GM12878 (cell line): ENCODE measurements around the gene SOST. TPM values are rescaled to one million over a fixed set of nuclear protein-coding genes. Genes with fewer than 3 reads are reported as not detected.

Experiments used
- BCLAF1 ChIP-seq: fragments of 450-650 bp; IDR thresholded peaks from 2 replicates; pipeline ENCODE4 v1.6.1; 2017; ENCODE audit warnings: antibody characterized with exemption, mild to moderate bottlenecking, moderate library complexity
- E2F8 ChIP-seq: fragments of 450-650 bp; IDR thresholded peaks from 2 replicates; pipeline ENCODE4 v1.6.1; 2018; ENCODE audit warnings: mild to moderate bottlenecking, low read depth, moderate library complexity; ENCODE audit not compliant: partially characterized antibody
- EGR1 ChIP-seq, 2 experiments: IDR thresholded peaks; 1 replicate in 1 of 2; 2 replicates in 1 of 2; pipeline ENCODE4 v1.6.1; 2011 to 2012; ENCODE audit warnings: low read depth in 2 of 2, low read length in 2 of 2, borderline replicate concordance in 1 of 2, mild to moderate bottlenecking in 1 of 2, moderate library complexity in 1 of 2
- GABPA ChIP-seq: IDR thresholded peaks from 2 replicates; pipeline ENCODE4 v1.6.1; 2014; ENCODE audit warnings: antibody characterized with exemption, low read depth, mild to moderate bottlenecking, inconsistent platforms
- GATAD2B ChIP-seq: fragments of 450-650 bp; conservative IDR thresholded peaks from 2 replicates; pipeline ENCODE4 v1.6.1; 2017; ENCODE audit warnings: low read depth, mild to moderate bottlenecking, moderate library complexity
- IKZF2 ChIP-seq, 2 experiments: fragments of 450-650 bp; IDR thresholded peaks; 2 replicates each; pipeline ENCODE4 v1.6.1; 2017; ENCODE audit warnings: mild to moderate bottlenecking in 2 of 2, moderate library complexity in 2 of 2
- JUND ChIP-seq: IDR thresholded peaks from 2 replicates; pipeline ENCODE4 v1.6.1; 2012; ENCODE audit warnings: low read depth, mild to moderate bottlenecking, low read length, improper control_type of control experiment, moderate library complexity
- MTA2 ChIP-seq: fragments of 450-650 bp; IDR thresholded peaks from 2 replicates; pipeline ENCODE4 v1.6.1; 2016; ENCODE audit warnings: low read depth, mild to moderate bottlenecking, moderate library complexity
- PAX8 ChIP-seq: fragments of 450-650 bp; IDR thresholded peaks from 2 replicates; pipeline ENCODE4 v1.6.1; 2017; ENCODE audit warnings: mild to moderate bottlenecking, moderate library complexity
- PKNOX1 ChIP-seq: fragments of 450-650 bp; IDR thresholded peaks from 2 replicates; pipeline ENCODE4 v1.6.1; 2016; ENCODE audit warnings: mild to moderate bottlenecking
- RELB ChIP-seq: fragments of 450-650 bp; IDR thresholded peaks from 2 replicates; pipeline ENCODE4 v1.6.1; 2017; ENCODE audit warnings: low read depth, mild to moderate bottlenecking, moderate library complexity
- SMAD1 ChIP-seq: fragments of 450-650 bp; IDR thresholded peaks from 2 replicates; pipeline ENCODE4 v1.6.1; 2018; ENCODE audit warnings: mild to moderate bottlenecking, low read depth; ENCODE audit not compliant: partially characterized antibody
- SMARCA5 ChIP-seq: fragments of 450-650 bp; IDR thresholded peaks from 2 replicates; pipeline ENCODE4 v1.6.1; 2017; ENCODE audit warnings: mild to moderate bottlenecking
- SP1 ChIP-seq: IDR thresholded peaks from one replicate; pipeline ENCODE4 v1.6.1; 2011; ENCODE audit warnings: low read depth, low read length
- TAF1 ChIP-seq: IDR thresholded peaks from 2 replicates; pipeline ENCODE4 v1.6.1; 2011; ENCODE audit warnings: mild to moderate bottlenecking, low read depth, low read length, borderline replicate concordance
- ZBTB40 ChIP-seq: fragments of 450-650 bp; IDR thresholded peaks from 2 replicates; pipeline ENCODE4 v1.6.1; 2016; ENCODE audit warnings: mild to moderate bottlenecking, moderate library complexity, borderline replicate concordance
- ZNF384 ChIP-seq: IDR thresholded peaks from 2 replicates; pipeline ENCODE4 v1.6.1; 2012; ENCODE audit warnings: low read depth, mild to moderate bottlenecking, low read length, improper control_type of control experiment, borderline replicate concordance
- polyA plus RNA-seq, 11 experiments: library from polyadenylated mRNA; depleted of rRNA in 4 of 11; unstranded in 6 of 11; stranded (reverse) in 5 of 11; fragments of >200 nt; fragmentation: Nextera tagmentation in 4 of 11; fragmentation: Illumina TruSeq in 1 of 11; extraction: Ambion mirVana in 4 of 11; extraction: Trizol in 1 of 11; gene quantifications; 1 replicate in 1 of 11; 2 replicates in 10 of 11; pipeline versions ENCODE4 v1.2.1 to v1.2.3, GENCODE V29; 2011 to 2016; ENCODE audit warnings: inconsistent platforms in 2 of 11, missing spikeins in 2 of 11, low read depth in 1 of 11
- total RNA-seq, 4 experiments: library from RNA; depleted of rRNA in 3 of 4; stranded (reverse); fragments of >200 nt in 3 of 4; fragmentation: Illumina TruSeq in 1 of 4; extraction: Trizol in 1 of 4; gene quantifications; 2 replicates each; pipeline versions ENCODE4 v1.2.1 to v1.2.3, GENCODE V29; 2013 to 2021

The SOST gene
- total and polyA plus RNA-seq, 10 of the 15 experiments (the other 5 are each of a cell fraction or from before 2014, with no cell fraction given), result not detected

- no peak for TF ChIP-seq PAX8
- no peak for TF ChIP-seq SP1
- no peak for TF ChIP-seq RELB
- TF ChIP-seq EGR1 (IDR thresholded peaks at IDR 0.05; ENCODE audit: borderline replicate concordance in 1 of 2, low read depth in 2 of 2, low read length in 2 of 2), result no peak
- TF ChIP-seq MTA2, result peak; percentile 90
- no peak for TF ChIP-seq E2F8
- TF ChIP-seq GABPA, result no peak
- TF ChIP-seq ZBTB40, result peak; percentile 78
- TF ChIP-seq GATAD2B, result no peak
- peak; percentile 44; the same call in 1 of the 2 replicates for TF ChIP-seq PKNOX1
- peak; percentile 50 to 56; a peak in 2 of 4 replicates for TF ChIP-seq IKZF2 (IDR thresholded peaks at IDR 0.05)
- no peak for TF ChIP-seq SMAD1
- TF ChIP-seq TAF1, result no peak
- TF ChIP-seq BCLAF1, result no peak
- TF ChIP-seq JUND, result peak; percentile 73
- TF ChIP-seq ZNF384, result no peak
- no peak for TF ChIP-seq SMARCA5
These were observed 5.0 kb downstream of the SOST start (continued) for GRCh38 chr17:43753493-43754129.
